H1 (cell line): ENCODE data around the gene GABARAPL1.

ENCODE experiments used
- BACH1 ChIP-seq: IDR thresholded peaks from 2 replicates; pipeline ENCODE4 v1.6.1; 2012; ENCODE audit warnings: low read length, improper control_type of control experiment
- GABPA ChIP-seq: IDR thresholded peaks from 2 replicates; pipeline ENCODE4 v1.6.1; 2011; ENCODE audit warnings: mild to moderate bottlenecking, low read length, moderate library complexity, borderline replicate concordance; ENCODE audit not compliant: insufficient read depth
- TEAD4 ChIP-seq: IDR thresholded peaks from 2 replicates; pipeline ENCODE4 v1.6.1; 2012; ENCODE audit warnings: low read depth, low read length, inconsistent platforms, mixed read lengths
- TF ChIP-seq, protein P1 (sequence below), 3 experiments: IDR thresholded peaks; 1 replicate in 2 of 3; 2 replicates in 1 of 3; pipeline versions ENCODE4 v1.5.1 to v1.6.1; 2011; ENCODE audit warnings: low read length in 3 of 3, mild to moderate bottlenecking in 3 of 3, inconsistent platforms in 2 of 3, low read depth in 1 of 3, moderate library complexity in 1 of 3; ENCODE audit not compliant: insufficient read depth in 1 of 3; ENCODE audit errors: control extremely low read depth in 1 of 3

DNA sequence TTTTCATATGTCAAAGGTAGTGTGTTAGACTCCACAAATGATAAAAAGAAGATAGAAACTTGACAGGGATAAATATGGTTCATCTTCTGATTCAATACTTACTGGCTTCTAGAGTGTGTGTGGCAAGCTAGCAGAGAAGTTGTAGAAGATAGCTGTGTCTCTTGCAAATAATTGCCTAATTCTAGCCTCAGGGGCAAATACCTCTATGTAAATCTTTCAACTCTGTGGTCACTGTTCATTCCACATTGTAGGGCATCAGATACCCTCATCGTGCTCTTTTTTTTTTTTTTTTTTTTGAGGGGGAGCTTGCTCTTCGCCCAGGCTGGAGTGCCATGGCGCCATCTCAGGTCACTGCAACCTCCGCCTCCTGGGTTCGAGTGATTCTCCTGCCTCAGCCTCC is 42.5 kb upstream of the GABARAPL1 start:
- TF ChIP-seq GABPA, result no peak
- TF ChIP-seq, protein P1, sequence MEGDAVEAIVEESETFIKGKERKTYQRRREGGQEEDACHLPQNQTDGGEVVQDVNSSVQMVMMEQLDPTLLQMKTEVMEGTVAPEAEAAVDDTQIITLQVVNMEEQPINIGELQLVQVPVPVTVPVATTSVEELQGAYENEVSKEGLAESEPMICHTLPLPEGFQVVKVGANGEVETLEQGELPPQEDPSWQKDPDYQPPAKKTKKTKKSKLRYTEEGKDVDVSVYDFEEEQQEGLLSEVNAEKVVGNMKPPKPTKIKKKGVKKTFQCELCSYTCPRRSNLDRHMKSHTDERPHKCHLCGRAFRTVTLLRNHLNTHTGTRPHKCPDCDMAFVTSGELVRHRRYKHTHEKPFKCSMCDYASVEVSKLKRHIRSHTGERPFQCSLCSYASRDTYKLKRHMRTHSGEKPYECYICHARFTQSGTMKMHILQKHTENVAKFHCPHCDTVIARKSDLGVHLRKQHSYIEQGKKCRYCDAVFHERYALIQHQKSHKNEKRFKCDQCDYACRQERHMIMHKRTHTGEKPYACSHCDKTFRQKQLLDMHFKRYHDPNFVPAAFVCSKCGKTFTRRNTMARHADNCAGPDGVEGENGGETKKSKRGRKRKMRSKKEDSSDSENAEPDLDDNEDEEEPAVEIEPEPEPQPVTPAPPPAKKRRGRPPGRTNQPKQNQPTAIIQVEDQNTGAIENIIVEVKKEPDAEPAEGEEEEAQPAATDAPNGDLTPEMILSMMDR (IDR thresholded peaks at IDR 0.05; ENCODE audit: control extremely low read depth in 1 of 3, insufficient read depth in 1 of 3, low read depth in 1 of 3, low read length in 3 of 3), result no peak
- TF ChIP-seq BACH1, result no peak
- TF ChIP-seq TEAD4, result no peak
